Measurements from ENCODE around the gene EGLN2.
"Not testable (repeated sequence)": the region's sequence is repeated elsewhere in the genome, so short reads cannot be mapped to it uniquely, and the experiment has no call there.

EGLN2 gene

DNA sequence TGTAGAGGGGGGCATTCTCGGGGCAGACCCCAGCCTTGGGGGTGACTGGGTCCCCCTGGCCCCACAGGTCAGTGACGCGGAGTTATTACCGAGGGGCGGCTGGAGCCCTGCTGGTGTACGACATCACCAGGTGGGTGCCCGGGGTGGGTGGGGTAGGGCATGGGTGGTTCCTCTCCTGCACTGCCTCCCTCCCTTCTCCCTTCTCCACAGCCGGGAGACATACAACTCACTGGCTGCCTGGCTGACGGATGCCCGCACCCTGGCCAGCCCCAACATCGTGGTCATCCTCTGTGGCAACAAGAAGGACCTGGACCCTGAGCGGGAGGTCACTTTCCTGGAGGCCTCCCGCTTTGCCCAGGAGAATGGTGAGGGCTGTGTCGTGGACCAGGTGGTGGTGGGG, 15.3 kb upstream of the EGLN2 start:
- no peak for DNase-seq (ENCODE audit: low read depth)
- H3K4me3 ChIP-seq (ENCODE audit: low read depth, low read length) = no peak overlapping the region
- TF ChIP-seq, protein P1, sequence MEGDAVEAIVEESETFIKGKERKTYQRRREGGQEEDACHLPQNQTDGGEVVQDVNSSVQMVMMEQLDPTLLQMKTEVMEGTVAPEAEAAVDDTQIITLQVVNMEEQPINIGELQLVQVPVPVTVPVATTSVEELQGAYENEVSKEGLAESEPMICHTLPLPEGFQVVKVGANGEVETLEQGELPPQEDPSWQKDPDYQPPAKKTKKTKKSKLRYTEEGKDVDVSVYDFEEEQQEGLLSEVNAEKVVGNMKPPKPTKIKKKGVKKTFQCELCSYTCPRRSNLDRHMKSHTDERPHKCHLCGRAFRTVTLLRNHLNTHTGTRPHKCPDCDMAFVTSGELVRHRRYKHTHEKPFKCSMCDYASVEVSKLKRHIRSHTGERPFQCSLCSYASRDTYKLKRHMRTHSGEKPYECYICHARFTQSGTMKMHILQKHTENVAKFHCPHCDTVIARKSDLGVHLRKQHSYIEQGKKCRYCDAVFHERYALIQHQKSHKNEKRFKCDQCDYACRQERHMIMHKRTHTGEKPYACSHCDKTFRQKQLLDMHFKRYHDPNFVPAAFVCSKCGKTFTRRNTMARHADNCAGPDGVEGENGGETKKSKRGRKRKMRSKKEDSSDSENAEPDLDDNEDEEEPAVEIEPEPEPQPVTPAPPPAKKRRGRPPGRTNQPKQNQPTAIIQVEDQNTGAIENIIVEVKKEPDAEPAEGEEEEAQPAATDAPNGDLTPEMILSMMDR (IDR thresholded peaks at IDR 0.05; ENCODE audit: control insufficient read depth, extremely low read depth, insufficient read depth) = no peak

DNA sequence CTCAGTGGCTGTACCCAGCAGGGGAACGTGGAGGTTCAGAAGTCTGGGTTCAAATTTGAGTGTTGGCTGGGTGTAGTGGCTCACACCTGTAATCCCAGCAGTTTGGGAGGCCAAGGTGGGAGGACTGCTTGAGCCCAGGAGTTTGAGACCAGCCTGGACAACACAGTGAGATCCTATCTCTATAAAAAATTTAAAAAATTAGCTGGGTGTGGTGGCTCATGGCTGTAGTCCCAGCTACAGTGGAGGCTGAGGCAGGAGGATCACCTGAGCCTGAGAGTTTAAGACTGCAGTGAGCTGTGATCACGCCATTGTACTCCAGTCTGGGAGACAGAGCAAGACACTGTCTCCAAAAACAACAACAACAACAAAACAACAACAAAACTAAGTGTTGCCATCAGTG, 14.8 kb upstream of the EGLN2 start:
- not testable (repeated sequence) for H3K4me3 ChIP-seq (ENCODE audit: low read depth, low read length); DNase-seq (ENCODE audit: low read depth)

DNA sequence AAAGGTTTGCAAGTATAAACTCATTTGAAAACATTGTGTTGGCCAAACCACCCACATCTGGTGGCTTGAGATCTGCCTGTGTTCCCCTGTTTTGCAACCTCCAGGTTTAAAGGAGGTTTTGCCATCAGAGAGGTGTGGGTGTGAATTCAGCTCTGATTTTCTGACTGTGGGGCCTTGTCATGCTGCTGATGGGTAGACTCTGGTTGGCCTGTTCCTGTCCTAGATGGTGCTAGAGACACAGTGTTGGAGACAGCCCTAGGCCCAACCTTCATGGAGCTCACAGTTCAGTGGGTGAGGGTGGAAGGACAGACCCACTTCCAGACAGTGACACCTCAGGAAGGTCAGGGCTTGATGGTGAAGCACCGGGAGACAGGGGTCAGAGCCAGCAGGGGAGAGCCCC, 13.5 kb upstream of the EGLN2 start:
- H3K4me3 ChIP-seq (ENCODE audit: low read depth, low read length) = no peak overlapping the region
- TF ChIP-seq, protein P1 (IDR thresholded peaks at IDR 0.05; ENCODE audit: control insufficient read depth, extremely low read depth, insufficient read depth) = no peak
- no peak for DNase-seq (ENCODE audit: low read depth)

DNA sequence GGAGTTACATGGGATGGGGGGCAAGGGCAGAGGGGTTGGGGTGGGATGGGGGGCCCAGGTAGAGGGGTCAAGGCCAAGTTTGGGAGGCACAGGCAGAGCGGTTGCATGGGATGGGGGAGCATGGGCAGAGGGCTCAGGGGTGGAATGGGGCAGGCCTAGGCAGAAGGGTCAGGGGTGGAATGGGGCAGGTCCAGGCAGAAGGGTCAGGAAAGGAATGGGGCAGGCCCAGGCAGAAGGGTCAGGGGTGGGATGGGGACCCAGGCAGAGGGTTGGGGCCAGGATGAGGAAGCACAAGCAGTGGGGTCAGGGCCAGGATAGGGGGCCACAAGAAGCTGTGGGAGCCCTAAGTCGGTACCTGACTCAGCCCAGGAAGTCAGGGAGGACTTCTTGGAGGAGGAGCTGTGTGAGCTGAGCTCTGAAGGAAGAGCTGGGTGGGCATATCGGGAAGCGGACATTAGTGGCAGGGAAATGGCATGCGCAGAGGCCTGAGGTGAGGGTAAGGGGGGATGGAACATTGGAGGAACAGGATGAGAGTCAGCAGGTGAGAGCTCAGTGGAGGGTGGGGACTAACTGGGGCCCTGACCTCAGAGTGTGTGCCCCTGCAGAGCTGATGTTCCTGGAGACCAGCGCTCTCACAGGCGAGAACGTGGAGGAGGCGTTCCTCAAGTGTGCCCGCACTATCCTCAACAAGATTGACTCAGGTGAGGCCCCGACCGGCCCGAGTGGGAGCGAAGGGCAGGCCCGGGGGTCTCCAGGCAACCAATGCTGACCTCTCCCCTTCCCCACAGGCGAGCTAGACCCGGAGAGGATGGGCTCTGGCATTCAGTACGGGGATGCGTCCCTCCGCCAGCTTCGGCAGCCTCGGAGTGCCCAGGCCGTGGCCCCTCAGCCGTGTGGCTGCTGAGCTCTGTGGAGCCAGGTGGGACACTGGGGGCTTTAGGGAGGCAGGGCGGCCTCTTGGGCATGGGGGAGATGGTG, 12.6 kb upstream of the EGLN2 start:
- no peak overlapping the region for H3K4me3 ChIP-seq (ENCODE audit: low read depth, low read length)
- no peak for DNase-seq (ENCODE audit: low read depth)
- TF ChIP-seq, protein P1 (IDR thresholded peaks at IDR 0.05; ENCODE audit: control insufficient read depth, extremely low read depth, insufficient read depth) = no peak

DNA sequence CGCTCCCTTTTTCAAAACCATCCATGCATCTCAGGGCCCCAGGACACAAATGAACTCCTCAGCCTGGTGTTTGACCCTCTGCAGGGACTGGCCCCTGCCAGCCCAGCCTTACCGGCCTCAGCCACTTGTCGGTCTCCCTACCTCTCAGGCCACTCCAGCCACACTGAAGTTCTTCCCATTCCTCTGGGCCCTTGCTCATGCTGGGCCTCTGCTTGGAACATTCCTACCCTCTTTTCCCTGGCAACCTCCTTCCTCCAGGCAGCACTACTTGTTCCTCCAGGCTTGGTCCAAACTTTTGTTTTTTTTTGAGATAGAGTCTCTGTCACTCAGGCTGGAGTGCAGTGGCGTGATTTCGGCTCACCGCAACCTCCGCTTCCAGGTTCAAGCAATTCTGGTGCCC, 7.6 kb upstream of the EGLN2 start:
- no peak for DNase-seq (ENCODE audit: low read depth)
- H3K4me3 ChIP-seq (ENCODE audit: low read depth, low read length) = no peak overlapping the region
- TF ChIP-seq, protein P1 (IDR thresholded peaks at IDR 0.05; ENCODE audit: control insufficient read depth, extremely low read depth, insufficient read depth) = no peak

DNA sequence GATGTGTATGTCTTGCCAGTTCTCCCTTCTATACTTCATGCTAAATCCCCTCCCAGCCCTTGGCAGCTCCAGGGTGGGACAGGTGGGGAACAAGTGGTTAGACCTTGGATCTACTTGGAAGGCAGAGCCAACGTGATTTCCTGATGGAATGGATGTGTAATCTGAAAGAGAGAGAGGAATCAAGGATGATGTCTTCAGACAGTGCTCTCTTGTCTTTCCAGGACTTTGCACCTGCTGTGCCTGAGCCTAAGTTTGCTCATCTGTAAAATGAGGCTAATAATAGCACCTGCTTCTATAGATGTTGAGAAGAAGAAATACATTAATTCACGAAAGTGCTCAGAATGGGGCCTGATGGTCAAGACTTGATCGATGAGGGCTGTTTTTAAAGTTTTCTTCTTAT, 7.0 kb upstream of the EGLN2 start:
- TF ChIP-seq, protein P1 (IDR thresholded peaks at IDR 0.05; ENCODE audit: control insufficient read depth, extremely low read depth, insufficient read depth) = no peak
- DNase-seq (ENCODE audit: low read depth) = no peak
- no peak overlapping the region for H3K4me3 ChIP-seq (ENCODE audit: low read depth, low read length)

DNA sequence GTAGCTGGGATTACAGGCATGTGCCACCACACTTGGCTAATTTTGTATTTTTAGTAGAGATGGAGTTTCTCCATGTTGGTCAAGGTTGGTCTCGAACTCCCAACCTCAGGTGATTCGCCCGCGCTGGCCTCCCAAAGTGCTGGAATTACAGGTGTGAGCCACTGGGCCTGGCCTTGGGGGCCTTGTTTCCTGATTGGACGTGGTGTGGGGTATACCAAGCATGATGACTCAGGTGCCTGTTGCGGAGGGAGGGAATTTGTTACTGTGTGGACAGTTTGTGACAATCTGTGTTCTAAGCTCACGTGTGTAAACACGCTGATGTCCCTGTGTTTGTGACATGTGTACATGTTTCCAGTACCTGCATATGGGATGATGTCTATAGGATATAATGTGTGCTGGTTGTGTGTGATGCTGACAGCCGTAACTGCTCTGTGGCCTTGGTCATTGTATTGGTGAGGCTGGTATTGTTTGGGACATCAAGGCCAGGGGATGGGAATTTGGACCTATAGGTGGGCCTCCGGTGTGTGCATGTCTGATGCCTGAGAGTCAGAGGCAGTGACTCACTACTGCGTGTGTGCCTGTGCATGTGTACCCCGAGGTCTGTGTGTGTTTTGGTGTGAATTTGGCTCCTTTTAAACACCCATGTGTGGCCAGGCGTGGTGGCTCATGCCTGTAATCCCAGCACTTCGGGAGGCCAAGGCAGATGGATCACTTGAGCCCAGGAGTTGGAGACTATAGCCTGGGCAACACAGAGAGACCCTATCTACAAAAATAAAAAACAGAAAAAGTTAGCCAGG, 1.6 kb upstream of the EGLN2 start:
- no peak overlapping the region for H3K4me3 ChIP-seq (ENCODE audit: low read depth, low read length)
- no peak for DNase-seq (ENCODE audit: low read depth)
- TF ChIP-seq, protein P1 (IDR thresholded peaks at IDR 0.05; ENCODE audit: control insufficient read depth, extremely low read depth, insufficient read depth) = no peak
